Measurements from ENCODE around the gene KMT2E.

Gene KMT2E

GRCh38 chr7:105151152-105151551 lies 137.1 kb downstream of the KMT2E start:
- Histone ChIP-seq H3K4me3 (ENCODE audit: severe bottlenecking) (no peak overlapping the region), H3K27me3 (ENCODE audit: insufficient read depth, poor library complexity, severe bottlenecking) (no peaks in the 10 kb centered on the region), H3K36me3 (ENCODE audit: low read depth) (peaks cover 12% of the 10 kb centered on the region; the same call in 1 of the 2 replicates), H3K4me1 (ENCODE audit: insufficient read depth, poor library complexity, severe bottlenecking) (peaks cover 14% of the 10 kb centered on the region), H3K9me3 (ENCODE audit: severe bottlenecking) (no peaks in the 10 kb centered on the region), H3K27ac (ENCODE audit: poor library complexity, severe bottlenecking) (peak overlapping the region; percentile 56)
- ATAC-seq (ENCODE audit: low read depth) (no peak), DNase-seq (ENCODE audit: low spot score) (no peak)
- TF ChIP-seq, protein P1, sequence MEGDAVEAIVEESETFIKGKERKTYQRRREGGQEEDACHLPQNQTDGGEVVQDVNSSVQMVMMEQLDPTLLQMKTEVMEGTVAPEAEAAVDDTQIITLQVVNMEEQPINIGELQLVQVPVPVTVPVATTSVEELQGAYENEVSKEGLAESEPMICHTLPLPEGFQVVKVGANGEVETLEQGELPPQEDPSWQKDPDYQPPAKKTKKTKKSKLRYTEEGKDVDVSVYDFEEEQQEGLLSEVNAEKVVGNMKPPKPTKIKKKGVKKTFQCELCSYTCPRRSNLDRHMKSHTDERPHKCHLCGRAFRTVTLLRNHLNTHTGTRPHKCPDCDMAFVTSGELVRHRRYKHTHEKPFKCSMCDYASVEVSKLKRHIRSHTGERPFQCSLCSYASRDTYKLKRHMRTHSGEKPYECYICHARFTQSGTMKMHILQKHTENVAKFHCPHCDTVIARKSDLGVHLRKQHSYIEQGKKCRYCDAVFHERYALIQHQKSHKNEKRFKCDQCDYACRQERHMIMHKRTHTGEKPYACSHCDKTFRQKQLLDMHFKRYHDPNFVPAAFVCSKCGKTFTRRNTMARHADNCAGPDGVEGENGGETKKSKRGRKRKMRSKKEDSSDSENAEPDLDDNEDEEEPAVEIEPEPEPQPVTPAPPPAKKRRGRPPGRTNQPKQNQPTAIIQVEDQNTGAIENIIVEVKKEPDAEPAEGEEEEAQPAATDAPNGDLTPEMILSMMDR (IDR thresholded peaks at IDR 0.05; ENCODE audit: poor library complexity, severe bottlenecking): no peak

- DNase-seq (ENCODE audit: low spot score) (no peak), ATAC-seq (ENCODE audit: low read depth) (no peak)
- peaks cover 4% of the 10 kb centered on the region; the same call in 1 of the 2 replicates for H3K36me3 ChIP-seq (ENCODE audit: low read depth)
- no peak overlapping the region for H3K4me3 ChIP-seq (ENCODE audit: severe bottlenecking)
- no peaks in the 10 kb centered on the region for H3K9me3 ChIP-seq (ENCODE audit: severe bottlenecking)
- no peaks in the 10 kb centered on the region for H3K27me3 ChIP-seq (ENCODE audit: insufficient read depth, poor library complexity, severe bottlenecking)
- TF ChIP-seq, protein P1 (IDR thresholded peaks at IDR 0.05; ENCODE audit: poor library complexity, severe bottlenecking): no peak
- H3K27ac ChIP-seq (ENCODE audit: poor library complexity, severe bottlenecking): no peak overlapping the region
- H3K4me1 ChIP-seq (ENCODE audit: insufficient read depth, poor library complexity, severe bottlenecking): peaks cover 14% of the 10 kb centered on the region
Measured at GRCh38 chr7:105153531-105153930, 139.5 kb downstream of the KMT2E start.

DNA sequence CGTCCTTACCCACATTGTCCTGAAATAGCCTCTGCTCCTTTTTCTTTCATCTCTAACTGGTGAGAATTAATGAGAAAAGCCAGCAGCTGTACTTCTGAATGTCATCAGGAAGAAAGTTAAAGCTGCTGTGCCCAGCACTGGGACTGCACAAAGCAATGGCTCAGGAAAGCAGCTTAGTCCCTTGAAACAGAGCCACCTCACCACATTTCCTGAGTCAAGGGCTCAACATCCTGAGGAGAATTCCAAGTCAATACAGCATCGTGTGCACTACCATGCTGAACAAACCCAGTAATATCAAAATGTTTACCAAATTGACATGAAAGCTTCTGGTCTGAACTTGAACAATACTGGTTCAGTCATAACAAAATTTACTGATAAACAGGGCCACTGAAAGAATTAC lies 140.1 kb downstream of the KMT2E start:
- no peak for DNase-seq (ENCODE audit: low spot score)
- ATAC-seq (ENCODE audit: low read depth): no peak
- TF ChIP-seq, protein P1 (IDR thresholded peaks at IDR 0.05; ENCODE audit: poor library complexity, severe bottlenecking): no peak
- H3K36me3 ChIP-seq (ENCODE audit: low read depth): peaks cover 4% of the 10 kb centered on the region; the same call in 1 of the 2 replicates
- no peaks in the 10 kb centered on the region for H3K27me3 ChIP-seq (ENCODE audit: insufficient read depth, poor library complexity, severe bottlenecking)
- no peak overlapping the region for H3K4me3 ChIP-seq (ENCODE audit: severe bottlenecking)
- peaks cover 14% of the 10 kb centered on the region for H3K4me1 ChIP-seq (ENCODE audit: insufficient read depth, poor library complexity, severe bottlenecking)
- no peak overlapping the region for H3K27ac ChIP-seq (ENCODE audit: poor library complexity, severe bottlenecking)
- H3K9me3 ChIP-seq (ENCODE audit: severe bottlenecking): no peaks in the 10 kb centered on the region

- Histone ChIP-seq H3K9me3 (ENCODE audit: severe bottlenecking) (no peaks in the 10 kb centered on the region), H3K27ac (ENCODE audit: poor library complexity, severe bottlenecking) (no peak overlapping the region), H3K27me3 (ENCODE audit: insufficient read depth, poor library complexity, severe bottlenecking) (no peaks in the 10 kb centered on the region), H3K4me3 (ENCODE audit: severe bottlenecking) (no peak overlapping the region), H3K4me1 (ENCODE audit: insufficient read depth, poor library complexity, severe bottlenecking) (no peaks in the 10 kb centered on the region), H3K36me3 (ENCODE audit: low read depth) (peaks cover 5% of the 10 kb centered on the region; the same call in 1 of the 2 replicates)
- DNase-seq (ENCODE audit: low spot score) (no peak), ATAC-seq (ENCODE audit: low read depth) (peak; percentile 31; the same call in 1 of the 3 replicates)
- TF ChIP-seq, protein P1 (IDR thresholded peaks at IDR 0.05; ENCODE audit: poor library complexity, severe bottlenecking): no peak
Measured at GRCh38 chr7:105156731-105157130, 142.7 kb downstream of the KMT2E start.

- peaks cover 5% of the 10 kb centered on the region; the same call in 1 of the 2 replicates for H3K36me3 ChIP-seq (ENCODE audit: low read depth)
Measured at GRCh38 chr7:105157278-105157677, 143.3 kb downstream of the KMT2E start.

More at GRCh38 chr7:105157278-105157677, 143.3 kb downstream of the KMT2E start:
- Histone ChIP-seq H3K27ac (ENCODE audit: poor library complexity, severe bottlenecking) (no peak overlapping the region), H3K9me3 (ENCODE audit: severe bottlenecking) (no peaks in the 10 kb centered on the region), H3K27me3 (ENCODE audit: insufficient read depth, poor library complexity, severe bottlenecking) (no peaks in the 10 kb centered on the region), H3K4me3 (ENCODE audit: severe bottlenecking) (no peak overlapping the region), H3K4me1 (ENCODE audit: insufficient read depth, poor library complexity, severe bottlenecking) (no peaks in the 10 kb centered on the region)
- DNase-seq (ENCODE audit: low spot score) (no peak), ATAC-seq (ENCODE audit: low read depth) (no peak)
- TF ChIP-seq, protein P1 (IDR thresholded peaks at IDR 0.05; ENCODE audit: poor library complexity, severe bottlenecking): no peak
